ENCODE results near the gene PCDHGA1.

Gene PCDHGA1

GRCh38 chr5:141476132-141476911 lies 146.0 kb downstream of the PCDHGA1 start:
- peak overlapping the region; percentile 73 for H3K4me3 ChIP-seq (ENCODE audit: low read depth, low read length)
- no peak for TF ChIP-seq CTCF (IDR thresholded peaks at IDR 0.05; ENCODE audit: borderline replicate concordance, insufficient read depth, low read depth, low read length)

GRCh38 chr5:141477044-141477575 lies 146.8 kb downstream of the PCDHGA1 start:
- TF ChIP-seq CTCF (IDR thresholded peaks at IDR 0.05; ENCODE audit: borderline replicate concordance, insufficient read depth, low read depth, low read length) = no peak
- peak overlapping the region; percentile 73 for H3K4me3 ChIP-seq (ENCODE audit: low read depth, low read length)

GRCh38 chr5:141477815-141478214 lies 147.5 kb downstream of the PCDHGA1 start:
- TF ChIP-seq CTCF (IDR thresholded peaks at IDR 0.05; ENCODE audit: borderline replicate concordance, insufficient read depth, low read depth, low read length) = no peak
- peak overlapping the region; percentile 73 for H3K4me3 ChIP-seq (ENCODE audit: low read depth, low read length)

GRCh38 chr5:141478321-141478945 lies 148.1 kb downstream of the PCDHGA1 start:
- TF ChIP-seq CTCF (IDR thresholded peaks at IDR 0.05; ENCODE audit: borderline replicate concordance, insufficient read depth, low read depth, low read length) = peak; percentile 34; the same call in 1 of the 2 replicates
- peak overlapping the region; percentile 11 for H3K4me3 ChIP-seq (ENCODE audit: low read depth, low read length)

DNA sequence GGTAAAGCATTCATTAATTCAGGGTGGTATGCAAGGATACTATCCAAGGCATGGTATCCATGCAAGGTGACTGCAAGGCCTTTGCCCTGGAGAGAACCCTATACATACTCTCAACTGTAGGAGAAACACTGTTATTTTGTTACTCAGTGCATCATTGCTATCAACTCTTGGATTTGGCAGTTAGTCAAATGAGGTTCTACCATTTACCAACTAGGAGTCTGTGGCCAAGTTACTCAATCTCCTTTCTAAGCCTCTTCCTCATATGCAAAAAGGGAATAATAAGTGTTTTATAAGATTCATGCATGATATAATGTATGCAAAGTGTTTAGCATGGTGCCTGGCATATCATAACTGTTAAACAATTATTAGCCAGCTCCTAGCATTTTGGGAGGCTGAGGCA lies 149.5 kb downstream of the PCDHGA1 start:
- no peak for TF ChIP-seq CTCF (IDR thresholded peaks at IDR 0.05; ENCODE audit: borderline replicate concordance, insufficient read depth, low read depth, low read length)
- H3K4me3 ChIP-seq (ENCODE audit: low read depth, low read length) = no peak overlapping the region

GRCh38 chr5:141483902-141484301 lies 153.6 kb downstream of the PCDHGA1 start:
- no peak overlapping the region for H3K4me3 ChIP-seq (ENCODE audit: low read depth, low read length)
- TF ChIP-seq CTCF (IDR thresholded peaks at IDR 0.05; ENCODE audit: borderline replicate concordance, insufficient read depth, low read depth, low read length) = no peak

GRCh38 chr5:141484310-141484640 lies 154.0 kb downstream of the PCDHGA1 start:
- no peak for TF ChIP-seq CTCF (IDR thresholded peaks at IDR 0.05; ENCODE audit: borderline replicate concordance, insufficient read depth, low read depth, low read length)
- H3K4me3 ChIP-seq (ENCODE audit: low read depth, low read length) = no peak overlapping the region

Measured in GM12875 (cell line).